ENCODE data around the gene SMLR1.

GRCh38 chr6:130781557-130781956 lies 45.6 kb upstream of the SMLR1 start:
- TF ChIP-seq CTCF (IDR thresholded peaks at IDR 0.05) (no peak), EP300 (IDR thresholded peaks at IDR 0.05; ENCODE audit: low read depth) (no peak), POLR2AphosphoS5 (IDR thresholded peaks at IDR 0.05) (no peak)

Data from transverse colon (tissue), 4 donors.